Measurements from ENCODE around the gene CEP85L. TPM values are rescaled to one million over a fixed set of nuclear protein-coding genes. Genes with fewer than 3 reads are reported as not detected.

CEP85L gene
- polyA plus RNA-seq, 1 of the 3 experiments (the other 2 are of a cell fraction), result 1.1 TPM

DNA sequence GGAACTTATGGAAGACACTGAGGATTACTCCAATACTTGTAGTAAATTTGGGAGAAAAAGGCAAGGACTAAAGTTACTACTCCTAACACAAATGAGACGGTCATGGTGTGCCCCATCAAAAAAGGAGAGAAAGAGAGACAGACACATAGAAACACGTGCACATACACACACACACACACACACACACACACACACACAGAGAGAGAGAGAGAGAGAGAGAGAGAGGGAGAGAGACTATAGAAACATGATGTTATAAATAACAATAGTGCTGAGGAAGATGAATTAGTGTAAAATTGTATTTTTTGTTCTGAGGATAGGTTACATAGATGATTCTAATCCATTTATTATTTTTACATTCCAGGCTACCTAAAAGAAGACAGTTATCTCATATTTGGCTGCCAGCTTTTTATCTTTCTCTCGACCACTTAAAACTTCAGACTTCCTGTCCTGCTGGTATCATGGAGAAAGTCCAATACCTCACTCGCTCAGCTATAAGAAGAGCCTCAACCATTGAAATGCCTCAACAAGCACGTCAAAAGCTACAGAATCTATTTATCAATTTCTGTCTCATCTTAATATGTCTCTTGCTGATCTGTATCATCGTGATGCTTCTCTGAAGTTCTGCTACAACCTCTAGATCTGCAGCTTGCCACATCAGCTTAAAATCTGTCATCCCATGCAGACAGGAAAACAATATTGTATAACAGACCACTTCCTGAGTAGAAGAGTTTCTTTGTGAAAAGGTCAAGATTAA is 92.8 kb downstream of the CEP85L start:
- Histone ChIP-seq H3F3A (replicated peaks; ENCODE audit: insufficient read depth) (peaks cover 9% of the 10 kb centered on the region), H3K36me3 (replicated peaks in 1 of 2; ENCODE audit: control insufficient read depth in 1 of 2, insufficient read depth in 2 of 2, low read length in 1 of 2) (peaks cover 0 to 4% of the 10 kb centered on the region in 2 experiments), H3K4me1 (ENCODE audit: control insufficient read depth in 1 of 2, insufficient read depth in 2 of 2, low read depth in 1 of 2, low read length in 1 of 2) (peaks cover 0 to 14% of the 10 kb centered on the region in 2 experiments), H3K27me3 (ENCODE audit: insufficient read depth) (no peaks in the 10 kb centered on the region), H2AFZ (ENCODE audit: low read depth) (0 out of 2 replicates have a peak overlapping the region, but pooled peaks have one; percentile 14), H3K4me2 (no peak overlapping the region; the same call in 1 of the 2 replicates), H3K79me2 (ENCODE audit: insufficient read depth) (peaks cover 5% of the 10 kb centered on the region; the same call in 1 of the 2 replicates), H4K20me1 (ENCODE audit: insufficient read depth) (no peaks in the 10 kb centered on the region), H3K4me3 (ENCODE audit: low read depth in 2 of 2, low read length in 1 of 2) (no peak overlapping the region), H3K9me3 (no peaks in the 10 kb centered on the region), H3K9ac (no peak overlapping the region), H3K27ac (ENCODE audit: low read depth in 2 of 2, low read length in 1 of 2) (peak overlapping the region; percentile 42 to 51; a peak in 2 of 4 replicates), H3K9me2 (no peaks in the 10 kb centered on the region)
- no peak for TF ChIP-seq MXI1 (IDR thresholded peaks at IDR 0.05; ENCODE audit: low read depth, low read length)
- no peak for TF ChIP-seq YY1 (IDR thresholded peaks at IDR 0.05; ENCODE audit: low read depth)
- TF ChIP-seq SIN3A (IDR thresholded peaks at IDR 0.05; ENCODE audit: borderline replicate concordance, low read depth, low read length), result no peak
- no peak for TF ChIP-seq EZH2phosphoT487 (IDR thresholded peaks at IDR 0.05; ENCODE audit: borderline replicate concordance, low read depth)
- TF ChIP-seq, protein P1, sequence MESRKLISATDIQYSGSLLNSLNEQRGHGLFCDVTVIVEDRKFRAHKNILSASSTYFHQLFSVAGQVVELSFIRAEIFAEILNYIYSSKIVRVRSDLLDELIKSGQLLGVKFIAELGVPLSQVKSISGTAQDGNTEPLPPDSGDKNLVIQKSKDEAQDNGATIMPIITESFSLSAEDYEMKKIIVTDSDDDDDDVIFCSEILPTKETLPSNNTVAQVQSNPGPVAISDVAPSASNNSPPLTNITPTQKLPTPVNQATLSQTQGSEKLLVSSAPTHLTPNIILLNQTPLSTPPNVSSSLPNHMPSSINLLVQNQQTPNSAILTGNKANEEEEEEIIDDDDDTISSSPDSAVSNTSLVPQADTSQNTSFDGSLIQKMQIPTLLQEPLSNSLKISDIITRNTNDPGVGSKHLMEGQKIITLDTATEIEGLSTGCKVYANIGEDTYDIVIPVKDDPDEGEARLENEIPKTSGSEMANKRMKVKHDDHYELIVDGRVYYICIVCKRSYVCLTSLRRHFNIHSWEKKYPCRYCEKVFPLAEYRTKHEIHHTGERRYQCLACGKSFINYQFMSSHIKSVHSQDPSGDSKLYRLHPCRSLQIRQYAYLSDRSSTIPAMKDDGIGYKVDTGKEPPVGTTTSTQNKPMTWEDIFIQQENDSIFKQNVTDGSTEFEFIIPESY (IDR thresholded peaks at IDR 0.05; ENCODE audit: borderline replicate concordance, low read depth), result no peak
- TF ChIP-seq, protein P2, sequence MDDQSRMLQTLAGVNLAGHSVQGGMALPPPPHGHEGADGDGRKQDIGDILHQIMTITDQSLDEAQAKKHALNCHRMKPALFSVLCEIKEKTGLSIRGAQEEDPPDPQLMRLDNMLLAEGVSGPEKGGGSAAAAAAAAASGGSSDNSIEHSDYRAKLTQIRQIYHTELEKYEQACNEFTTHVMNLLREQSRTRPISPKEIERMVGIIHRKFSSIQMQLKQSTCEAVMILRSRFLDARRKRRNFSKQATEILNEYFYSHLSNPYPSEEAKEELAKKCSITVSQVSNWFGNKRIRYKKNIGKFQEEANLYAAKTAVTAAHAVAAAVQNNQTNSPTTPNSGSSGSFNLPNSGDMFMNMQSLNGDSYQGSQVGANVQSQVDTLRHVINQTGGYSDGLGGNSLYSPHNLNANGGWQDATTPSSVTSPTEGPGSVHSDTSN (IDR thresholded peaks at IDR 0.05), result peak; percentile 51; the same call in 1 of the 2 replicates
- no peak for TF ChIP-seq FOXM1 (IDR thresholded peaks at IDR 0.05; ENCODE audit: low read depth)
- TF ChIP-seq RXRA (IDR thresholded peaks at IDR 0.05; ENCODE audit: borderline replicate concordance, low read depth), result no peak
- TF ChIP-seq, protein P3, sequence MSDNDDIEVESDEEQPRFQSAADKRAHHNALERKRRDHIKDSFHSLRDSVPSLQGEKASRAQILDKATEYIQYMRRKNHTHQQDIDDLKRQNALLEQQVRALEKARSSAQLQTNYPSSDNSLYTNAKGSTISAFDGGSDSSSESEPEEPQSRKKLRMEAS (IDR thresholded peaks at IDR 0.05; ENCODE audit: low read depth), result no peak
- peak; percentile 26; the same call in 1 of the 2 replicates for TF ChIP-seq TCF12 (IDR thresholded peaks at IDR 0.05)
- TF ChIP-seq JUND (IDR thresholded peaks at IDR 0.05), result 0 out of 2 replicates have a peak, but pooled peaks have one; percentile 11
- no peak for TF ChIP-seq ELF1 (IDR thresholded peaks at IDR 0.05)
- TF ChIP-seq, protein P4, sequence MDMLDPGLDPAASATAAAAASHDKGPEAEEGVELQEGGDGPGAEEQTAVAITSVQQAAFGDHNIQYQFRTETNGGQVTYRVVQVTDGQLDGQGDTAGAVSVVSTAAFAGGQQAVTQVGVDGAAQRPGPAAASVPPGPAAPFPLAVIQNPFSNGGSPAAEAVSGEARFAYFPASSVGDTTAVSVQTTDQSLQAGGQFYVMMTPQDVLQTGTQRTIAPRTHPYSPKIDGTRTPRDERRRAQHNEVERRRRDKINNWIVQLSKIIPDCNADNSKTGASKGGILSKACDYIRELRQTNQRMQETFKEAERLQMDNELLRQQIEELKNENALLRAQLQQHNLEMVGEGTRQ (IDR thresholded peaks at IDR 0.05; ENCODE audit: borderline replicate concordance, low read depth, low read length), result no peak
- no peak for TF ChIP-seq CHD2 (IDR thresholded peaks at IDR 0.05; ENCODE audit: low read length, partially characterized antibody)
- TF ChIP-seq NFIC (IDR thresholded peaks at IDR 0.05; ENCODE audit: borderline replicate concordance), result peak; percentile 23; the same call in 1 of the 2 replicates
- 50% methylated on average over 6 of the region's 6 CpGs for WGBS (ENCODE audit: low lambda C conversion rate)
- no peak for DNase-seq
- CTCF ChIA-PET, result interaction anchor here (0.8 to 1.5 kb wide), 4 partner anchors 10 to 275 kb away, joined by 3 to 8 read pairs (median 4); no protein-coding TSS in a partner anchor
- POLR2A ChIA-PET, result no interaction called here

Measured in SK-N-SH (cell line).